ENCODE measurements around the gene UBQLN4. TPM values are rescaled to one million over a fixed set of nuclear protein-coding genes. Genes with fewer than 3 reads are reported as not detected.
A peak's percentile ranks its signal among the peaks of the same experiment; 100 is the strongest.

Gene UBQLN4
- total and polyA plus RNA-seq, 4 donors, result 7.4 to 17.8 (median 11.3) TPM

DNA sequence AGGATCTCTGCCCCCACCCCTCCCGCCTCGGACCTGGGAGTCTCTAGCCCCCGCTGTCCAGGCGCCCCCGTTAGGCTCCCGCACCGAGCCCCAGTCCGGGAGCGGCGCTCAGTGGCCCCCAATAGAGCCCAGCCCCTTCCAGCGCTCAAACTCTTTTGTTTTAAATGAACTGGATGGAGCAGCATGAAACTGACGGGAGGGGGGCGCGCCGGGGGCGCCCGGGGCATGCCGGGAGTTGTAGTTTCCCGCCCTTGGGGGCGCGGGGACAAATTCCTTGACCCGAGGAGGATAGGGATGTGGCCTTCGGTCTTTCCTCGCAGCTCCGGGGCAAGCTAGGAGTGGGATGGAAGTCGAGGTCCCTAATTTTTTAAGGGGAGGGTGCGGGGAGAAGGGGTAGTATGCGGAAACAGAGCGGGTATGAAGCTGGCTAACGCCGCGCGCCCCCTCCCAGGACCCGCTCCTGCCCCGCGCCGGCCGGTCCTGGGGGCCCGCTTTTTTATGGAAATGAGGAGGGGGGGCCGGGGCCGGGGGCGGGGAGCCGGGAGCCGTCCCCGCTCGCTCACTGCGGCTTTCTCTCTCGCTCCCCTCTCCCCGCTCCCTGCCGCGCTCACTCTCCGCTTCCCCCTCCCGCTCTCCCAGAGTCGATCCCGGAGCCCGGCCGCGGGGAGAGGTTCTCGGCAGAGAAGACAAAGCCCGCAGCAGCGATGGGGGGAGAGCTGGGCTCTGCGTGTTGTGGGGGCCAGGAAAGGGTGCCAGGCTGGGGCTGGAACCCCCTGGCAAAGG lies 28.9 kb upstream of the UBQLN4 start, which contains the start of gene MEX3A:
TSS of gene MEX3A (minus strand) at position 157 of the 783 bp plus-strand sequence. CDS start 467 bp downstream, outside the sequence.
- WGBS, result under 1% methylated on average over 62 of the region's 62 CpGs
- Histone ChIP-seq H3K36me3 (ENCODE audit: control insufficient read depth in 4 of 4, insufficient read depth in 3 of 4, low read depth in 1 of 4, low read length in 3 of 4) (no peaks in the 10 kb centered on the region), H3K27ac (ENCODE audit: low read depth in 1 of 2, low read length in 2 of 2) (no peak within 1 kb of the TSS), H3K27me3 (ENCODE audit: control insufficient read depth in 4 of 4, insufficient read depth in 4 of 4, low read length in 3 of 4) (no peaks in the 10 kb centered on the region), H3K9me3 (ENCODE audit: control insufficient read depth in 4 of 4, low read length in 3 of 4) (no peaks in the 10 kb centered on the region), H3K4me1 (ENCODE audit: control insufficient read depth in 4 of 4, insufficient read depth in 4 of 4, low read length in 3 of 4) (peaks cover 1 to 27% (median 13%) of the 10 kb centered on the region in 4 donors), H3K4me3 (ENCODE audit: low read depth in 1 of 3, low read length in 3 of 3) (peak within 1 kb of the TSS; percentile 78 to 82 (median 81)), H3K9ac (ENCODE audit: low read depth in 1 of 2, low read length in 2 of 2) (no peak within 1 kb of the TSS)
- no peak for TF ChIP-seq HNF4G (IDR thresholded peaks at IDR 0.05)
- no peak for TF ChIP-seq SP1 (IDR thresholded peaks at IDR 0.05)
- TF ChIP-seq, protein P1, sequence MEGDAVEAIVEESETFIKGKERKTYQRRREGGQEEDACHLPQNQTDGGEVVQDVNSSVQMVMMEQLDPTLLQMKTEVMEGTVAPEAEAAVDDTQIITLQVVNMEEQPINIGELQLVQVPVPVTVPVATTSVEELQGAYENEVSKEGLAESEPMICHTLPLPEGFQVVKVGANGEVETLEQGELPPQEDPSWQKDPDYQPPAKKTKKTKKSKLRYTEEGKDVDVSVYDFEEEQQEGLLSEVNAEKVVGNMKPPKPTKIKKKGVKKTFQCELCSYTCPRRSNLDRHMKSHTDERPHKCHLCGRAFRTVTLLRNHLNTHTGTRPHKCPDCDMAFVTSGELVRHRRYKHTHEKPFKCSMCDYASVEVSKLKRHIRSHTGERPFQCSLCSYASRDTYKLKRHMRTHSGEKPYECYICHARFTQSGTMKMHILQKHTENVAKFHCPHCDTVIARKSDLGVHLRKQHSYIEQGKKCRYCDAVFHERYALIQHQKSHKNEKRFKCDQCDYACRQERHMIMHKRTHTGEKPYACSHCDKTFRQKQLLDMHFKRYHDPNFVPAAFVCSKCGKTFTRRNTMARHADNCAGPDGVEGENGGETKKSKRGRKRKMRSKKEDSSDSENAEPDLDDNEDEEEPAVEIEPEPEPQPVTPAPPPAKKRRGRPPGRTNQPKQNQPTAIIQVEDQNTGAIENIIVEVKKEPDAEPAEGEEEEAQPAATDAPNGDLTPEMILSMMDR (IDR thresholded peaks at IDR 0.05; ENCODE audit: low read depth, low read length, missing input control), result no peak
- TF ChIP-seq, protein P2, sequence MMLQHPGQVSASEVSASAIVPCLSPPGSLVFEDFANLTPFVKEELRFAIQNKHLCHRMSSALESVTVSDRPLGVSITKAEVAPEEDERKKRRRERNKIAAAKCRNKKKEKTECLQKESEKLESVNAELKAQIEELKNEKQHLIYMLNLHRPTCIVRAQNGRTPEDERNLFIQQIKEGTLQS (IDR thresholded peaks at IDR 0.05), result no peak
- TF ChIP-seq GABPA (IDR thresholded peaks at IDR 0.05 in 1 of 2, conservative IDR thresholded peaks at IDR 0.05 in 1 of 2), result no peak
- no peak for TF ChIP-seq RXRA (IDR thresholded peaks at IDR 0.05)
- peak; percentile 37 for TF ChIP-seq YY1 (IDR thresholded peaks at IDR 0.05)
- peak; percentile 55 to 60 for TF ChIP-seq HNF4A (conservative IDR thresholded peaks at IDR 0.05)
- TF ChIP-seq NR2F2 (IDR thresholded peaks at IDR 0.05), result peak; percentile 31
- TF ChIP-seq RAD21 (IDR thresholded peaks at IDR 0.05), result no peak
- no peak for TF ChIP-seq TAF1 (conservative IDR thresholded peaks at IDR 0.05)
- TF ChIP-seq, protein P3, sequence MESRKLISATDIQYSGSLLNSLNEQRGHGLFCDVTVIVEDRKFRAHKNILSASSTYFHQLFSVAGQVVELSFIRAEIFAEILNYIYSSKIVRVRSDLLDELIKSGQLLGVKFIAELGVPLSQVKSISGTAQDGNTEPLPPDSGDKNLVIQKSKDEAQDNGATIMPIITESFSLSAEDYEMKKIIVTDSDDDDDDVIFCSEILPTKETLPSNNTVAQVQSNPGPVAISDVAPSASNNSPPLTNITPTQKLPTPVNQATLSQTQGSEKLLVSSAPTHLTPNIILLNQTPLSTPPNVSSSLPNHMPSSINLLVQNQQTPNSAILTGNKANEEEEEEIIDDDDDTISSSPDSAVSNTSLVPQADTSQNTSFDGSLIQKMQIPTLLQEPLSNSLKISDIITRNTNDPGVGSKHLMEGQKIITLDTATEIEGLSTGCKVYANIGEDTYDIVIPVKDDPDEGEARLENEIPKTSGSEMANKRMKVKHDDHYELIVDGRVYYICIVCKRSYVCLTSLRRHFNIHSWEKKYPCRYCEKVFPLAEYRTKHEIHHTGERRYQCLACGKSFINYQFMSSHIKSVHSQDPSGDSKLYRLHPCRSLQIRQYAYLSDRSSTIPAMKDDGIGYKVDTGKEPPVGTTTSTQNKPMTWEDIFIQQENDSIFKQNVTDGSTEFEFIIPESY (IDR thresholded peaks at IDR 0.05), result no peak
- TF ChIP-seq, protein P4, sequence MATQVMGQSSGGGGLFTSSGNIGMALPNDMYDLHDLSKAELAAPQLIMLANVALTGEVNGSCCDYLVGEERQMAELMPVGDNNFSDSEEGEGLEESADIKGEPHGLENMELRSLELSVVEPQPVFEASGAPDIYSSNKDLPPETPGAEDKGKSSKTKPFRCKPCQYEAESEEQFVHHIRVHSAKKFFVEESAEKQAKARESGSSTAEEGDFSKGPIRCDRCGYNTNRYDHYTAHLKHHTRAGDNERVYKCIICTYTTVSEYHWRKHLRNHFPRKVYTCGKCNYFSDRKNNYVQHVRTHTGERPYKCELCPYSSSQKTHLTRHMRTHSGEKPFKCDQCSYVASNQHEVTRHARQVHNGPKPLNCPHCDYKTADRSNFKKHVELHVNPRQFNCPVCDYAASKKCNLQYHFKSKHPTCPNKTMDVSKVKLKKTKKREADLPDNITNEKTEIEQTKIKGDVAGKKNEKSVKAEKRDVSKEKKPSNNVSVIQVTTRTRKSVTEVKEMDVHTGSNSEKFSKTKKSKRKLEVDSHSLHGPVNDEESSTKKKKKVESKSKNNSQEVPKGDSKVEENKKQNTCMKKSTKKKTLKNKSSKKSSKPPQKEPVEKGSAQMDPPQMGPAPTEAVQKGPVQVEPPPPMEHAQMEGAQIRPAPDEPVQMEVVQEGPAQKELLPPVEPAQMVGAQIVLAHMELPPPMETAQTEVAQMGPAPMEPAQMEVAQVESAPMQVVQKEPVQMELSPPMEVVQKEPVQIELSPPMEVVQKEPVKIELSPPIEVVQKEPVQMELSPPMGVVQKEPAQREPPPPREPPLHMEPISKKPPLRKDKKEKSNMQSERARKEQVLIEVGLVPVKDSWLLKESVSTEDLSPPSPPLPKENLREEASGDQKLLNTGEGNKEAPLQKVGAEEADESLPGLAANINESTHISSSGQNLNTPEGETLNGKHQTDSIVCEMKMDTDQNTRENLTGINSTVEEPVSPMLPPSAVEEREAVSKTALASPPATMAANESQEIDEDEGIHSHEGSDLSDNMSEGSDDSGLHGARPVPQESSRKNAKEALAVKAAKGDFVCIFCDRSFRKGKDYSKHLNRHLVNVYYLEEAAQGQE (IDR thresholded peaks at IDR 0.05), result no peak
- TF ChIP-seq JUND (IDR thresholded peaks at IDR 0.05), result no peak
- TF ChIP-seq FOXA1 (IDR thresholded peaks at IDR 0.05), result no peak
- TF ChIP-seq FOXA2 (IDR thresholded peaks at IDR 0.05), result no peak
- TF ChIP-seq, protein P5, sequence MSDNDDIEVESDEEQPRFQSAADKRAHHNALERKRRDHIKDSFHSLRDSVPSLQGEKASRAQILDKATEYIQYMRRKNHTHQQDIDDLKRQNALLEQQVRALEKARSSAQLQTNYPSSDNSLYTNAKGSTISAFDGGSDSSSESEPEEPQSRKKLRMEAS (IDR thresholded peaks at IDR 0.05), result peak; percentile 35
- no peak for TF ChIP-seq EGR1 (IDR thresholded peaks at IDR 0.05; ENCODE audit: low read depth in 2 of 2)
- peak; percentile 71 for DNase-seq (ENCODE audit: low spot score)

All from liver (tissue), 9 donors.